CD14-positive monocyte (primary cell): Measurements from ENCODE around the gene ESRRG. TPM values are rescaled to one million over a fixed set of nuclear protein-coding genes. Genes with fewer than 3 reads are reported as not detected.

ENCODE experiments used
- DNase-seq, 3 donors: peaks; one replicate each; pipeline ENCODE4 v3.0.0-alpha.2; 2011 to 2022
- H2AFZ ChIP-seq: 2 replicates; pipeline ENCODE4 v1.6.0; 2012; ENCODE audit warnings: mild to moderate bottlenecking, low read depth, low read length, inconsistent platforms; ENCODE audit not compliant: insufficient read depth, poor library complexity, severe bottlenecking
- H3K27ac ChIP-seq, 2 donors: 1 replicate in 1 of 2; 2 replicates in 1 of 2; pipeline ENCODE4 v1.5.1; 2012 to 2013; ENCODE audit warnings: low read length in 2 of 2, control low read depth in 1 of 2, inconsistent platforms in 1 of 2, low read depth in 1 of 2, mild to moderate bottlenecking in 1 of 2
- H3K27me3 ChIP-seq, 2 donors: one replicate each; pipeline versions ENCODE4 v1.6.0 to v1.6.1; 2011 to 2013; ENCODE audit warnings: low read length in 2 of 2; ENCODE audit not compliant: control insufficient read depth in 2 of 2, insufficient read depth in 2 of 2
- H3K36me3 ChIP-seq, 2 donors: replicated peaks in 1 of 2; 1 replicate in 1 of 2; 2 replicates in 1 of 2; pipeline versions ENCODE4 v1.5.1 to v1.6.1; 2012 to 2013; ENCODE audit warnings: low read length in 2 of 2, control low read depth in 1 of 2, inconsistent platforms in 1 of 2, mild to moderate bottlenecking in 1 of 2; ENCODE audit not compliant: insufficient read depth in 2 of 2, control insufficient read depth in 1 of 2
- H3K4me1 ChIP-seq, 2 donors: 1 replicate in 1 of 2; 2 replicates in 1 of 2; pipeline versions ENCODE4 v1.5.1 to v1.6.1; 2012 to 2013; ENCODE audit warnings: low read length in 2 of 2, control low read depth in 1 of 2, inconsistent platforms in 1 of 2, mild to moderate bottlenecking in 1 of 2, moderate library complexity in 1 of 2; ENCODE audit not compliant: insufficient read depth in 2 of 2, control insufficient read depth in 1 of 2
- H3K4me2 ChIP-seq: replicated peaks from 2 replicates; pipeline ENCODE3; 2012; ENCODE audit warnings: low read length, moderate library complexity, mild to moderate bottlenecking; ENCODE audit not compliant: poor library complexity, severe bottlenecking; ENCODE audit errors: extremely low read depth
- H3K4me3 ChIP-seq, 3 experiments: fragments of 200-600 bp in 1 of 3; sonication (generic) in 1 of 3; replicated peaks in 1 of 3; 1 replicate in 2 of 3; 2 replicates in 1 of 3; pipeline ENCODE4 v1.5.1; 2011 to 2013; ENCODE audit warnings: low read length in 3 of 3, mild to moderate bottlenecking in 3 of 3, control low read depth in 2 of 3, low read depth in 2 of 3, inconsistent platforms in 1 of 3, moderate library complexity in 1 of 3
- H3K79me2 ChIP-seq: 2 replicates; pipeline ENCODE4 v1.6.0; 2012; ENCODE audit warnings: mild to moderate bottlenecking, control low read depth, inconsistent platforms, low read length, moderate library complexity; ENCODE audit not compliant: insufficient read depth
- H3K9ac ChIP-seq: 2 replicates; pipeline ENCODE4 v1.6.0; 2017; ENCODE audit warnings: low read length, mild to moderate bottlenecking; ENCODE audit not compliant: insufficient read depth, poor library complexity, severe bottlenecking
- H3K9me3 ChIP-seq, 2 donors: replicated peaks in 1 of 2; 1 replicate in 1 of 2; 2 replicates in 1 of 2; pipeline versions ENCODE4 v1.5.1 to v1.6.1; 2012 to 2013; ENCODE audit warnings: low read length in 2 of 2, control low read depth in 1 of 2; ENCODE audit not compliant: control insufficient read depth in 1 of 2, insufficient read depth in 1 of 2
- H4K20me1 ChIP-seq: 2 replicates; pipeline ENCODE4 v1.6.0; 2012; ENCODE audit warnings: mild to moderate bottlenecking, low read length, control low read depth, moderate library complexity; ENCODE audit not compliant: insufficient read depth
- H3K27ac Mint-ChIP-seq, 7 donors: one replicate each; pipeline ENCODE4 v1.8.0; 2020; ENCODE audit warnings: mild to moderate bottlenecking in 7 of 7, mixed read lengths in 7 of 7, moderate library complexity in 6 of 7, inconsistent platforms in 2 of 7
- H3K27me3 Mint-ChIP-seq, 3 donors: one replicate each; pipeline ENCODE4 v1.8.0; 2021 to 2022; ENCODE audit warnings: low read depth in 3 of 3, mild to moderate bottlenecking in 3 of 3, mixed read lengths in 3 of 3, moderate library complexity in 3 of 3, inconsistent platforms in 1 of 3
- H3K36me3 Mint-ChIP-seq, 2 donors: one replicate each; pipeline ENCODE4 v1.8.0; 2020; ENCODE audit warnings: mixed read lengths in 2 of 2, inconsistent platforms in 1 of 2, mild to moderate bottlenecking in 1 of 2
- H3K4me1 Mint-ChIP-seq: one replicate; pipeline ENCODE4 v1.8.0; 2020; ENCODE audit warnings: mild to moderate bottlenecking, mixed read lengths
- H3K4me3 Mint-ChIP-seq, 2 donors: one replicate each; pipeline ENCODE4 v1.8.0; 2020; ENCODE audit warnings: mild to moderate bottlenecking in 2 of 2, mixed read lengths in 2 of 2, moderate library complexity in 1 of 2
- H3K9me3 Mint-ChIP-seq, 7 donors: one replicate each; pipeline ENCODE4 v1.8.0; 2020 to 2022; ENCODE audit warnings: mixed read lengths in 7 of 7, mild to moderate bottlenecking in 6 of 7, moderate library complexity in 6 of 7, inconsistent platforms in 2 of 7
- CTCF ChIP-seq: fragments of 200-600 bp; IDR thresholded peaks from one replicate; pipeline ENCODE4 v1.8.0; 2022; ENCODE audit warnings: antibody characterized with exemption, mild to moderate bottlenecking
- WGBS: methylation state at CpG from one replicate; pipeline ENCODE4 v1.1.5; 2013; ENCODE audit warnings: missing lambda C conversion rate; ENCODE audit not compliant: insufficient coverage; 5-methylcytosine and 5-hydroxymethylcytosine counted together
- intact Hi-C, 2 donors: fragments of 100-400 bp; cut with micrococcal nuclease; formaldehyde crosslinking; loops; one replicate each; pipeline versions ENCODE4 v1.15.0 to v1.15.1; 2023
- polyA plus RNA-seq, 3 donors: library from polyadenylated mRNA; depleted of rRNA in 1 of 3; unstranded in 2 of 3; stranded (reverse) in 1 of 3; fragments of 300-500 nt in 2 of 3; fragments of >200 nt in 1 of 3; fragmentation: Illumina TruSeq in 2 of 3; gene quantifications; 1 replicate in 2 of 3; 2 replicates in 1 of 3; pipeline ENCODE4 v1.2.3, GENCODE V29; 2012 to 2021

The ESRRG gene
- polyA plus RNA-seq, 3 donors: not detected

GRCh38 chr1:216535059-216535458 is 188.2 kb downstream of the ESRRG start:
- no CpG with 5 or more reads among the region's 1 CpG for WGBS
- DNase-seq: no peak

DNA sequence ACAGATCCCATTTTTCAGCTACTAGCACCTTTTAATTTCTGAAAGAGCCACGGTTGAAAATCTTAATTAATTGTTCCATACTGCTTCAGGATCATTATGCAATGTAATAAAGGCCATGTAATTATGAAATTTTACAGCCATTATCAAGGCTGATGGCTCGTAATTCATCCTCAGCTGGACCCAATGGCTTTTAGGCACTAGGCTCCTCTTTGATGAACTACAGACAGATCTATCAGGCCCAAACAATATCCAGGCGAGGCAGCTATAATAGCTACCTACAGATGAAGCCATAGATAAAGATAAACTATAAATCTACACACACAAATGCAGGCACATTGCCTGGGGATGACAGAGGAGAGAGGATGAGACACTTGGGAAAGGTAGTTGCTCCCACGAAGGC is 189.5 kb downstream of the ESRRG start:
- intact Hi-C loops: no loop called here

More at GRCh38 chr1:216535059-216535458, 188.2 kb downstream of the ESRRG start:
- Mint-ChIP-seq H3K4me3 (no peak overlapping the region), H3K27me3 (peaks cover 0 to 2% (median 0%) of the 10 kb centered on the region in 3 donors), H3K4me1 (no peaks in the 10 kb centered on the region), H3K27ac (no peak overlapping the region), H3K36me3 (no peaks in the 10 kb centered on the region), H3K9me3 (peaks cover 0 to 3% (median 0%) of the 10 kb centered on the region in 7 donors)
- no peak overlapping the region for H3K9ac ChIP-seq
- H3K4me2 ChIP-seq: no peak overlapping the region
- intact Hi-C loops: no loop called here
- H2AFZ ChIP-seq: no peak overlapping the region
- H3K4me3 ChIP-seq: no peak overlapping the region
- no peak overlapping the region for H3K27ac ChIP-seq
- no peaks in the 10 kb centered on the region for H4K20me1 ChIP-seq
- TF ChIP-seq CTCF: no peak
- no peaks in the 10 kb centered on the region for H3K27me3 ChIP-seq
- H3K9me3 ChIP-seq: no peaks in the 10 kb centered on the region
- no peaks in the 10 kb centered on the region for H3K79me2 ChIP-seq
- H3K36me3 ChIP-seq: no peaks in the 10 kb centered on the region
- no peaks in the 10 kb centered on the region for H3K4me1 ChIP-seq

More for the DNA sequence above, 189.5 kb downstream of the ESRRG start:
- no peaks in the 10 kb centered on the region for H3K79me2 ChIP-seq
- H3K9me3 ChIP-seq: no peaks in the 10 kb centered on the region
- H4K20me1 ChIP-seq: no peaks in the 10 kb centered on the region
- no peaks in the 10 kb centered on the region for H3K4me1 ChIP-seq
- H3K4me2 ChIP-seq: no peak overlapping the region
- no peak overlapping the region for H2AFZ ChIP-seq
- no CpG with 5 or more reads among the region's 4 CpGs for whole genome bisulfite sequencing
- Mint-ChIP-seq H3K27ac (no peak overlapping the region), H3K9me3 (peaks cover 0 to 3% (median 0%) of the 10 kb centered on the region in 7 donors), H3K36me3 (no peaks in the 10 kb centered on the region), H3K27me3 (peaks cover 0 to 2% (median 0%) of the 10 kb centered on the region in 3 donors), H3K4me3 (no peak overlapping the region), H3K4me1 (no peaks in the 10 kb centered on the region)
- H3K4me3 ChIP-seq: no peak overlapping the region
- H3K9ac ChIP-seq: no peak overlapping the region
- no peak for TF ChIP-seq CTCF
- H3K36me3 ChIP-seq: no peaks in the 10 kb centered on the region
- H3K27me3 ChIP-seq: no peaks in the 10 kb centered on the region
- no peak for DNase-seq
- no peak overlapping the region for H3K27ac ChIP-seq
